Karpas-422 (cell line): ENCODE results near the gene NADSYN1. TPM values are rescaled to one million over a fixed set of nuclear protein-coding genes. Genes with fewer than 3 reads are reported as not detected.
"Not testable (repeated sequence)": the region's sequence is repeated elsewhere in the genome, so short reads cannot be mapped to it uniquely, and the experiment has no call there.

Source experiments
- DNase-seq: peaks from one replicate; pipeline ENCODE4 v3.0.0-alpha.2; 2015
- H2AFZ ChIP-seq: fragments of 200-600 bp; sonication (generic); 2 replicates; pipeline ENCODE4 v1.6.1; 2014; ENCODE audit warnings: antibody characterized with exemption, low read length, mixed read lengths
- H3K27ac ChIP-seq: fragments of 200-600 bp; sonication (generic); 2 replicates; pipeline ENCODE4 v1.5.1; 2014; ENCODE audit warnings: mild to moderate bottlenecking, low read length, moderate library complexity
- H3K27me3 ChIP-seq: fragments of 200-600 bp; sonication (generic); 2 replicates; pipeline ENCODE4 v1.6.1; 2014; ENCODE audit warnings: low read length, mixed read lengths
- H3K36me3 ChIP-seq: fragments of 200-600 bp; sonication (generic); 2 replicates; pipeline ENCODE4 v1.6.1; 2014; ENCODE audit warnings: low read length, mixed read lengths; ENCODE audit not compliant: insufficient read depth
- H3K4me1 ChIP-seq: fragments of 200-600 bp; sonication (generic); 2 replicates; pipeline ENCODE4 v1.6.1; 2014; ENCODE audit warnings: mild to moderate bottlenecking, low read length, mixed read lengths
- H3K4me2 ChIP-seq: fragments of 200-600 bp; sonication (generic); 2 replicates; pipeline ENCODE4 v1.6.1; 2014; ENCODE audit warnings: low read length, low read depth, mild to moderate bottlenecking; ENCODE audit not compliant: poor library complexity, severe bottlenecking
- H3K4me3 ChIP-seq: fragments of 200-600 bp; sonication (generic); 2 replicates; pipeline ENCODE4 v1.5.1; 2014; ENCODE audit warnings: mild to moderate bottlenecking, antibody characterized with exemption, low read length, mixed read lengths
- H3K79me2 ChIP-seq: fragments of 200-600 bp; sonication (generic); 2 replicates; pipeline ENCODE4 v1.6.1; 2014; ENCODE audit warnings: mild to moderate bottlenecking, low read length, mixed read lengths
- H3K9ac ChIP-seq: fragments of 200-600 bp; sonication (generic); 2 replicates; pipeline ENCODE4 v1.6.0; 2014; ENCODE audit warnings: low read length
- H3K9me2 ChIP-seq: fragments of 200-600 bp; sonication (generic), shearing (Covaris generic); replicated peaks from 2 replicates; pipeline ENCODE4 v1.6.0; 2014; ENCODE audit warnings: mild to moderate bottlenecking, low read length, moderate library complexity; ENCODE audit not compliant: insufficient read depth
- H3K9me3 ChIP-seq: fragments of 300-700, 200-600 bp; sonication (generic); 2 replicates; pipeline ENCODE4 v1.6.1; 2014; ENCODE audit warnings: low read length, mixed read lengths
- H4K20me1 ChIP-seq: fragments of 200-600 bp; sonication (generic); 2 replicates; pipeline ENCODE4 v1.6.1; 2014; ENCODE audit warnings: mild to moderate bottlenecking, antibody characterized with exemption, low read length, low read depth; ENCODE audit not compliant: insufficient read depth
- total RNA-seq: library from RNA; depleted of rRNA; stranded (reverse); fragments of >200 nt; shearing (Covaris generic); gene quantifications from 2 replicates; pipeline ENCODE4 v1.2.3, GENCODE V29; 2014; ENCODE audit warnings: low replicate concordance

Gene NADSYN1
- total RNA-seq, 1 experiment from 2014 or later: 86.0 TPM

GRCh38 chr11:71540521-71541304 lies 87.7 kb downstream of the NADSYN1 start:
- not testable (repeated sequence) for DNase-seq, H3K9me2 ChIP-seq, H3K9ac ChIP-seq, H3K36me3 ChIP-seq, H2AFZ ChIP-seq, H3K27me3 ChIP-seq, H3K4me2 ChIP-seq, H4K20me1 ChIP-seq, H3K4me1 ChIP-seq, H3K4me3 ChIP-seq, H3K9me3 ChIP-seq, H3K79me2 ChIP-seq, H3K27ac ChIP-seq

GRCh38 chr11:71542382-71542781 lies 89.4 kb downstream of the NADSYN1 start:
- H4K20me1 ChIP-seq: no peaks in the 10 kb centered on the region
- no peaks in the 10 kb centered on the region for H3K79me2 ChIP-seq
- no peaks in the 10 kb centered on the region for H3K4me1 ChIP-seq
- H3K27me3 ChIP-seq: no peaks in the 10 kb centered on the region
- no peak overlapping the region for H3K9ac ChIP-seq
- no peak for DNase-seq
- no peak overlapping the region for H3K4me2 ChIP-seq
- no peaks in the 10 kb centered on the region for H3K9me3 ChIP-seq
- no peaks in the 10 kb centered on the region for H3K36me3 ChIP-seq
- no peak overlapping the region for H3K4me3 ChIP-seq
- H2AFZ ChIP-seq: no peak overlapping the region
- H3K27ac ChIP-seq: no peak overlapping the region
- H3K9me2 ChIP-seq: no peaks in the 10 kb centered on the region

GRCh38 chr11:71542879-71543777 lies 90.1 kb downstream of the NADSYN1 start:
- H4K20me1 ChIP-seq: no peaks in the 10 kb centered on the region
- H3K4me2 ChIP-seq: no peak overlapping the region
- no peak overlapping the region for H3K27ac ChIP-seq

GRCh38 chr11:71543866-71544265 lies 90.9 kb downstream of the NADSYN1 start:
- H3K4me1 ChIP-seq: no peaks in the 10 kb centered on the region
- DNase-seq: no peak
- no peaks in the 10 kb centered on the region for H3K9me3 ChIP-seq
- no peaks in the 10 kb centered on the region for H3K79me2 ChIP-seq
- H3K4me2 ChIP-seq: no peak overlapping the region
- no peaks in the 10 kb centered on the region for H3K27me3 ChIP-seq
- no peaks in the 10 kb centered on the region for H3K9me2 ChIP-seq
- H3K27ac ChIP-seq: no peak overlapping the region
- H3K36me3 ChIP-seq: no peaks in the 10 kb centered on the region
- no peak overlapping the region for H3K4me3 ChIP-seq
- H3K9ac ChIP-seq: no peak overlapping the region
- no peaks in the 10 kb centered on the region for H4K20me1 ChIP-seq
- H2AFZ ChIP-seq: no peak overlapping the region

More at GRCh38 chr11:71542879-71543777, 90.1 kb downstream of the NADSYN1 start:
- no peaks in the 10 kb centered on the region for H3K36me3 ChIP-seq
- DNase-seq: no peak
- no peaks in the 10 kb centered on the region for H3K27me3 ChIP-seq
- H3K9me3 ChIP-seq: no peaks in the 10 kb centered on the region
- H3K4me3 ChIP-seq: no peak overlapping the region
- no peaks in the 10 kb centered on the region for H3K4me1 ChIP-seq
- no peak overlapping the region for H2AFZ ChIP-seq
- no peaks in the 10 kb centered on the region for H3K79me2 ChIP-seq
- no peak overlapping the region for H3K9ac ChIP-seq
- no peaks in the 10 kb centered on the region for H3K9me2 ChIP-seq

GRCh38 chr11:71544525-71545214 lies 91.7 kb downstream of the NADSYN1 start:
- no peak overlapping the region for H3K9ac ChIP-seq
- H2AFZ ChIP-seq: no peak overlapping the region
- no peak for DNase-seq
- H3K4me1 ChIP-seq: no peaks in the 10 kb centered on the region
- no peaks in the 10 kb centered on the region for H3K9me2 ChIP-seq
- H3K27me3 ChIP-seq: no peaks in the 10 kb centered on the region
- H3K4me2 ChIP-seq: no peak overlapping the region
- no peak overlapping the region for H3K27ac ChIP-seq
- H3K79me2 ChIP-seq: no peaks in the 10 kb centered on the region
- H4K20me1 ChIP-seq: no peaks in the 10 kb centered on the region
- no peaks in the 10 kb centered on the region for H3K9me3 ChIP-seq
- no peak overlapping the region for H3K4me3 ChIP-seq
- H3K36me3 ChIP-seq: no peaks in the 10 kb centered on the region

DNA sequence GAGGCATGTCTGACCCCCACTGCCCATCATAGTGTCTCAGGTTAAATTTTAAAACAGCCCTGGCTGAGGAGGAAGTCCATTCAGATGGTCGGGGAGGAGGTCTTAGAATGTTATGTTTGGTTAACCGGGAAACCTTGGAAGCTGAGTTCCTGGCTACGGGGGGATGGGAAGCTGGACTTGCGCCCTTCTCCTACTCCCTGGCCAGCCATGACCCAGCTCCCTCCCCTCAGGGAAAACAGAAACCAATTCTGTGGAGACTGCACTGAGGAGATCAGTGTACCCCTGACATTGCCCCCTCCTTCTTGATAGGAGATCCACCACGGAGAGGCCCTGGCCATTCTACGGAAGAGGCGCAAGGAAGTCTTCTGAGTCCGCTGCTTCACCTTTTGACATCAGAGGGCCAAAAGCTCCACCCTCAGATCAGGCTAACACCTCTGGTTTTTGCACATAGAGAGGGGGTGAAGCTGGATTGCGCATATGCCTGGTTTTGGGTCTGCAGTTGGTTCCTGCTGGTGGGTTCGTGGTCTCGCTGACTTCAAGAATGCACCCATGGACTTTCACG lies 92.5 kb downstream of the NADSYN1 start:
- no peaks in the 10 kb centered on the region for H3K36me3 ChIP-seq
- no peak overlapping the region for H3K4me2 ChIP-seq
- H3K27me3 ChIP-seq: no peaks in the 10 kb centered on the region
- H3K9ac ChIP-seq: no peak overlapping the region
- no peak overlapping the region for H2AFZ ChIP-seq
- no peaks in the 10 kb centered on the region for H3K9me2 ChIP-seq
- no peaks in the 10 kb centered on the region for H4K20me1 ChIP-seq
- no peaks in the 10 kb centered on the region for H3K9me3 ChIP-seq
- H3K4me3 ChIP-seq: no peak overlapping the region
- H3K27ac ChIP-seq: no peak overlapping the region
- H3K4me1 ChIP-seq: no peaks in the 10 kb centered on the region
- DNase-seq: no peak
- H3K79me2 ChIP-seq: no peaks in the 10 kb centered on the region

DNA sequence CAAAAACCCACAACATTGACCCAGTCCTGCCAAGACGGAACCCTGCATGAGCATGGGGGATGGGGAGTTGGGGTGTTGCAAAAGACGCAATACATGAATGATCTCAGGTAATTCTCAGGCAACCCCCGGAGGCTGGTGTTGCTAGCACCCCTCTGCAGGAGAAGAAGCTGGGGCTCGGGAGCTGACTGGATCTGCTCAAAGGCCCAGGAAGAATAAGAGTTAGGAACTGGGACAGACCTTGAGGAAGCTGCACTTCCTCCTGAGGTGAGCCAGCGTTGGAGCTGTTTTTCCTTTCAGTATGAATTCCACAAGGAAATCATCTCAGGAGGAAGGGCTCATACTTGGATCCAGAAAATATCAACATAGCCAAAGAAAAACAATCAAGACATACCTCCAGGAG lies 95.1 kb downstream of the NADSYN1 start, which contains the start of gene KRTAP5-9:
Gene KRTAP5-9 (plus strand): TSS at position 301 of the 400 bp plus-strand sequence. CDS start 238 bp downstream, outside the sequence.
- Histone ChIP-seq H3K4me3 (no peak within 1 kb of the TSS), H3K9ac (no peak within 1 kb of the TSS), H3K79me2 (no peaks in the 10 kb centered on the region), H2AFZ (no peak within 1 kb of the TSS), H3K9me3 (no peaks in the 10 kb centered on the region), H3K27ac (no peak within 1 kb of the TSS), H4K20me1 (no peaks in the 10 kb centered on the region), H3K9me2 (no peaks in the 10 kb centered on the region), H3K4me2 (no peak within 1 kb of the TSS), H3K4me1 (no peaks in the 10 kb centered on the region), H3K36me3 (no peaks in the 10 kb centered on the region), H3K27me3 (no peaks in the 10 kb centered on the region)
- DNase-seq: no peak
